ENCODE data around the gene MAP7D1. TPM values are rescaled to one million over a fixed set of nuclear protein-coding genes. Genes with fewer than 3 reads are reported as not detected.
"Not testable (repeated sequence)": the region's sequence is repeated elsewhere in the genome, so short reads cannot be mapped to it uniquely, and the experiment has no call there.

MAP7D1 gene
- total RNA-seq, 1 experiment from 2014 or later = 271 TPM

DNA sequence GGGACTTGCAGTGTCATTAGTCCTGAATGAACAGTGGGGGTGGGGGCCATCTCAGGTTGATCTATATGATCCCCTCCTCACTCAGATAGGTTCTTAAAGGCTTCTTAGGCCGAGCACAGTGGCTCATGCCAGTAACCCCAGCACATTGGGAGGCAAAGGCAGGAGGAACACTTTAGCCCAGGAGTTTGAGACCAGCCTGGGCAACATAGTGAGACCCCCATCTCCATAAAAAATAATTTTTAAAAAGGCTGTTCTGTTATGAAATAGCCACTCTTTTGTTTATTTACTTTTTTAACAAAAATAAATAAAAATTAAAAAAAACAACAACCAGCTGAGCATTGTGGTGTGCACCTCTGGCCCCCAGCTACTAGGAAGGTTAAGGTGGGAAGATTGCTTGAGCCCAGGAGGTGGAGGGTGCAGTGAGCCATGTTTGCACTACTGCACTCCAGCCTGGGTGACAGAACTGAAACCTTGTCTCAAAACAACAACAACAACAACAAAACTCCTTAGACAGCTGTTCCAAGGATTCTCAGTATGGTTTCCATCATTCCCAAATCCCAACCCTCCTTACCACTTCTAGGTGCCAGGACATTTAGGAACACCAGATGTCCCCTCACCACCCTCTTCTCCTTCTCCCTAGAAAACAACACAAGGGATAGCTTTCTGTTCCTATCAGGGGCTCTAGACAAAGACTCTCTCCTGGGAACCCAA, 4.7 kb upstream of the MAP7D1 start:
- DNase-seq (ENCODE audit: low read depth) = peak; percentile 38

DNA sequence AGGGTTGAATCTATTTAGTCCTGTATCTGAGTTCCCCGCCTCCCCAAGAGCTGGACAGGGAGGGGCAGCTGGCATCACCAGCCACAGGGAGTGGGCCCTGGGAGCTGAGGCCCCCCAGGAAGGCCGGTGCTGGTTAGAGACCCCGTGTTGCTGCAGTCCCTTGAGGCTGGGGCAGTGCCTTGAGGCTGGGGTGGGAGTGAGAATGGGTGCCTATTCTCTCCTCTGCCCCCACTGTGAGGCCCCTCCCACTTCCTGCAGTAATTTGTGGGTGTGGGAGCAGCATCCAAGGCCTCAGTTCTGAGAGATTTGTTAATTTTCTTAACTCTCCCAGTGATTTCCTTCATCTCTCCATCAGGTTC, 4.1 kb upstream of the MAP7D1 start:
- DNase-seq (ENCODE audit: low read depth) = no peak

DNA sequence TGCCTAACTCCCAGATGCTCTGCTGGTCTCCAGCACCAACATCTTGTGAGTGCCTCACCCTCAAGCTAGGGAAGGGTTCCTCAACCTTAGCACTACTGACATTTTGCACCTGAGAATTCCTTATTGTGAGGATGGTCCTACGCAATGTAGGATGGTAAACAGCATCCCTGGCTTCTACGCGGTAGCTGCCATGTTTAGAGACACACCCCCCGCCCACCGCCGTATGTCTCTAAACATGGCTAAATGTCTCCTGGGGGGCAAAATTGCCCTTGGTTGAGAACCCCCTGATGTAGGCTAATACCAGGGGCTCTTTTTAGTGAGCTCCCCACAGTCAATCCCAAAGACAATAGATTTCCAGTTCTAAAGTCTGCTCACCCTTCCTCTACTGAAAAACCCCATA, 2.5 kb upstream of the MAP7D1 start:
- DNase-seq (ENCODE audit: low read depth) = no peak

DNA sequence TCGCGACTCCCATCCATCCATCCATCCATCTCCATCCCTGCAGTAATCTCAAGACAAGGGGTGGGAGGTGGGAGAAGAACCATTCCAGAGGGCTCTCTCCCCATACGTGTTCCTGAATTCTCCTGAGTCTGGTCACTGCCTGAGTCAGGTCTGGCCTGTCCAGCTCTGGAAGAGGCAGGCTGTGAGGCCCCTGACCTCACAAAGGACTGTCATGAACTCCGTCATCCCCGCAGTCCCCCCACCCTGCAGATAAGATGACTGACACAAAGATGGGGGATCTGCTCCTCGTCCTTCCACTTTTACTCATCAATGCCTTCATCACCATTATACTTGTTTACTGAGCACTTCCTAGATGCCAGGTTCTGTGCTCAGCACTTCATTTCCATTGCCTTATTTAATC, 1.6 kb upstream of the MAP7D1 start:
- DNase-seq (ENCODE audit: low read depth) = no peak

DNA sequence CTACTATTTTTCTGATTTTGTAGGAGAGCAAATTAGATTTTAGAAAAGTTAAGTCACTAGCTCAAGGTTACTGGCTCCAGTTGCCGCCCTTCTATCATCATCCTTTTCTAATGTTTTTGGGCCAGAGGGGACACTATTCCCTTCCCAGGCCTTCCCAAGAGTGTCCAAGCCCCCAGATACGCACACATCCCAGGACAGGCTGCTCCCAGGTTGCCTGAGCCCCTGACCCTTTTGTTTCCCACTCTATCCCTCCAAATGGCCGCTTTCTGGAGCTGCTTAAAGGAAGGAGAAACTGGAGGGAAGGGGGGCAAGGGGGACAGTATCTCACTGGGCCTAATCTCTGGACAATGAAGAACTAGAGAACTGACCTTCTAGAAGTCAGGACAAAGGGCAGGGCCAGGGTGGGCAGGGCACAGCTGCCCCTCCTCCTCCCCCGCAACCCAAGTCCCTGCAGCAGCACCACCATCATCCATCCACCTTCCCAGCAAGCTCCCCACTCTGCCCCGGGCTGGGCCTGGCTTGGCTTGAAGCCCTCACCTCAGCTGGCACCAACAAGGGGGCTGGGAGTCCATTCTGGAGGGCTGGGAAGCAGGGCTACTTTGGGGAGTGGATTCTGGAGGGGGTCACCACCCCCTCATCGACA, 1.1 kb upstream of the MAP7D1 start:
- peak; percentile 30 for DNase-seq (ENCODE audit: low read depth)

DNA sequence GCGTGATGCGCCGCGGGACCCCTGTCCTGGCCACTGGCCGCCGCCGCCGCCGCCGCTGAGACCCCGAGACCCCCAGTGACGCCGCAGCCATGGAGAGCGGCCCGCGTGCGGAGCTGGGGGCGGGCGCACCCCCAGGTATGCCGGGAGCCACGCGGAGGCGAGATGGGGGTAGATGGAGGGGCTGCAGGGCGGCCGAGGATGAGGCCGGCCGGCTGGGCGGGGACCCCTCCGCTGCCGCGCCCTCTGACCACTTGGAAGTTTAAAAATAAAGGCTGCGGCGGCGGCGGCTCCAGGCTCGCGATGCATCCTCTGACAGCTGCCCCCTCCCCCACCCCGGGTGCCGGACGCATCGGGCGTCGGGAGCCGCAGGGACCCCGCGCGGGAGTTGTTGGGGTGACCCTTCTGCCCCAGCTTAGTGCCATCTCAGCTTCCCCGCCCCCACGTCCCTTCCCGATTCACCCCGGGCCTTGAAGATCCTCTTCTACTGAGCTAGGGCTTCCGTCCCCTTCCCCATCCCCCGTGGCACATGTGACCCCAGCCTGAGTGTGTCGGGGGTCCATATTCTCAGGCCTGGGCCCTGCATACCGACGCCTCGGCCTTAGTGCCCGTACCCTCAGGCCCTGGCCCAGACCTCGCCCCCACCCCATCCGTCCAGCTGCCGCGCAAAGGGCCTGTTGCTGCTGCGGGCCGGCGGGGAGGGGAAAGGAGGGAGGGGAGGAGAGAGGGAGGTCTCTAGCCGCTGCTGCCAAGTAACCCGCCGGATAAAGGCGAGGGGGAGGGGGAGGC, 562 bp downstream of the MAP7D1 start:
- peak; percentile 66 for DNase-seq (ENCODE audit: low read depth)

DNA sequence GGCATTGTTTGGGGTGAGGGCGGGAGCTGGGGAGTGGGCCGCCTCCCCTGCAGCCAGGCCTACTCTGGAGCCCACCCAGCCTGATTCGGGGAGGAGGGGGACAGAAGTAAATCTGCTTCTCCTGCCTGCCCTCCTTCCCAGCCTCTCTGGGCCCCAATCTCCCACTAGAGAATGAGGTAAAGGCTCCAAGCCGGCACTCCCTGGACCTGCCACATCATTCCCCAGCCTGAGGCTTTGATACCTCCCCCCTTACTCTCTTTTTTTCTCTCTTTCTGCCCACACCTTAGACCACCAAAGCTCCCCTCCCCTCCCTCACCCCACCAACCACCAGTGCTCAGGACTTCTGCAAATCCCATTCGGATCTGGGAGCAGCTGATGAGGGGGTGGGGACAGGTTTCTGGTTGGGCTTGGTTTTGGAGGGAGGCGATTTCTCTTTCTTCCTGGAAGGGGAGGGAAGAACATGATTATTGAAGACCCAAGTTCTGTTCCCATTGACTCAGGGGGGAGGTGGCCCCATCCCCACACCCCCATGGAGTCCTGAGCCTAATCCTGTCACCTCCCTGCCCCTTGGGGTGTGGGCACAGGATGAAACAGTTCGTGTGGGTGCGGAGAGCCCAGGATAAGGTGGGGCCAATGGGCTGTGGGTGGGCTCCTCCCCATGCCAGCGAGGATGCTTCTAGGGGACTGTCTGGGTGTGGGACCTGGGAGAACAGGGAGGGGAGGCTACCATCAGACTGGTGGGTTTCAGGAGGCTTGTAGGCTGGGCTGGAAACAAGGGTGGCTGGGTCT, 1.3 kb downstream of the MAP7D1 start:
- peak; percentile 56 for DNase-seq (ENCODE audit: low read depth)

DNA sequence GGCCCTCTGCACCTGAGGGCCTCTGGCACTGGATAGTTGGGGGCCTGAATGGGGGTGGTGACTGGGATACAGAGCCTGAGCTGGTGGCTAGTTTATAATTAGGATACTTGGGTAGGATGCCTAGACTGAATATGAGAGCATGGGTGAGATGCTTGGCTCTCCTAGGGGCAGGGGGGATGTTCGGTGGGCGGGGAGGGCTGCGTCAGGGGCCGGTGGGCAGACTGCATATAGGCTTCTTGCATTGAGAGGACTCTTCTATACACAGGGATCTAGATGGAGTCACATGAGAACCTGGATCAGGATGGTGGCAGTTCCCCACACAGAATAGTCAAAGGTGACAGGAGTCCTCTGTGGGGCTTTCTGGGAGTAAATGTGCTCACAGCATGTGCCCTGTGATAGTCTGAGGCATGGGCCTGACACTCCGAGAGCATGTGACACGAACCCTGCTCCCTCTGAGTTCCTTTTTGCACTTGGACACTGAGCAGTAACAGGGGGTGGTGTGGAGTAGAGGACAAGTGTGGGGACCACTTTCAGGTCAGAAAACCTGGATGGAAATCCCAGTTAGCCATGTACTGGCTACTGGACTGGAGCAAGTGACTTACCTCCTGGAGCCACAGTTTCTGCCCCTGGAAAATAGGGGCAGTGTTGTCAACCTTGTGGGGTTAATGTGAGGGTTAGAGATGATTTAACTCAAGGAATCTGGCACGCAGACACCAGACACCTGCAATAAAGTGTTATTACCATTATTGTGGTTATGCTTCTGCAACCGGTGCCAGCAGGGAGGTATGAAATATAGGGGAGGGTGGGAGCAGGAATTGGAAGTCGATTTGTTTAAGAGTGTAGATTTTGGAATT, 2.2 kb downstream of the MAP7D1 start:
- no peak for DNase-seq (ENCODE audit: low read depth)

DNA sequence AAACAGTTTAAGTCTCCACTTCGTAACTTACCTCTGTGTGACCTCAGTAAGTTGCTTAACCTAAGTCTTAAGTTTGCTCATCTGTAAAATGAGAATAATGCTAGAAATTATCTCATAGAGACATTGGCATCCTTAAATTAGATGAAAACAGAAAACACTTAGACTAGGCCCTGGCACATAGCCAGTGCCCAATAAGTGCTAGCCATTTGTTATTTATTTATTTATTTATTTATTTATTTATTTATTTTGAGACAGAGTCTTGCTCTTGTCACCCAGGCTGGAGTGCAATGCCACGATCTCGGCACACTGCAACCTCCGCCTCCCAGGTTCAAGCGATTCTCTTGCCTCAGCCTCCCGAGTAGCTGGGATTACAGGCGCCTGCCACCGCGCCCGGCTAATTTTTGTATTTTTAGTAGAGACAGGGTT, 2.9 kb downstream of the MAP7D1 start:
- DNase-seq (ENCODE audit: low read depth) = not testable (repeated sequence)

DNA sequence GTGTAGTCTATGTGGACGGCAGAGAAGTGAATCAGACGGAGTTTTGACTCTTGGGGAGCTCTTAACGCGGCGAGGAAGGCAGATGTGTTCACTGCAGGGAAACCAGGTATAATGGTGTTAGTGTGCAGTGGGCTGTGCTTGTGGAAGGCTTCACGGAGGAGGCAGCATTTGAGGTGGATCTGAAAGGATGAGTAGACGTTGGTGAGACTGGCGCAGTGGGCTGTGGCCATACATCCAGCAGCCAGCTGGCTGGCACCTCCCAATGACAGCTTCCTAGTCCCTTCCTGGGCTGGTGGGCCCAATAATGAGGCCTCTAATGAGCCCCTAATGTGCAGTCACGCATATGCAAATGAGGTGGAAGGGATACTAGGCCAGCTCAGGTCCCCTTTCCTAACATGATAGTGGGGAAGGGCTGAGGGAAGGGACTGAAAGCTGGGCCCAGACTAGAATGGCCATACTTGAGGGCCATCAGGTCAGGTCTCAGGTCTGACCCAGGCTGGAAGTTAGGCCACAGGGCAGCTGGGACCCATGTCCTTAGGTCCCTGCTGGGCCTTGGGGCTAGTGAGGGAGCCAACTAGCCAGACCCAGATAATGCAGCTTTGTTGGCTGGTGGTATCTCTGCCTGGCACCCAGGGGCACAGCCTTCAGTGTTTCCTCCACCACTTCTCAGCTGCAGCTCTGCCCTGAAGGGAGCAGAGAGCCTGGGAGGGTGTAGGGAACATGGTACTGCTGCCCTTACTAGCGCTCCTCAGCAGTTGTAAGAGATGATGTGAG, 3.8 kb downstream of the MAP7D1 start:
- DNase-seq (ENCODE audit: low read depth) = no peak

DNA sequence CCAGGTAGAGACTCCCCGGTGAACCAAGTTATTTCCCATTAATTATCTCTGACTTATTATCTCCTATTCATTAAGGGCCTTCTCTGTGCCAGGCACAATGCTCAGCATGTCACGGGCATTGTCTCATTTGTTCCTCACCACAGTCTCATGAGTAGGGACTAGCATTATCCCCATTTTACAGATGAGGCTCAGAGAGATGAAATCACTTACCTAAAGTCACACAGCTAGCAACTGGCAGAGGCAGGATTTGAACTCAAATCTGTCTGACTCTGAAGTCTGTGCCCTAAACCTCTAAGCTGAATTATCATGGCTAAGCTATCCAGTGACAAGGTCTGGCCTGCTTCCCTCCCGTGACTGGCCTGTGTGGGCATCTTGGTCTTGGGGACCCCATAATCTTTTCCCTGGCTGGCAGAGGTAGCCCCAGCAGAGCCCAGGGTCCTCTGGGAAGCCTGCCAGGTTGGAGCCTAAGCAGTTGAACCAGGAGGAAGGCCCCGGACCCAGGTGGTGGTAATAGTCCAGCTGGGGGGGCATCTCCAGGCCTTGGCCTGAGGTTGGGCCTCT, 4.5 kb downstream of the MAP7D1 start:
- DNase-seq (ENCODE audit: low read depth) = peak; percentile 22

DNA sequence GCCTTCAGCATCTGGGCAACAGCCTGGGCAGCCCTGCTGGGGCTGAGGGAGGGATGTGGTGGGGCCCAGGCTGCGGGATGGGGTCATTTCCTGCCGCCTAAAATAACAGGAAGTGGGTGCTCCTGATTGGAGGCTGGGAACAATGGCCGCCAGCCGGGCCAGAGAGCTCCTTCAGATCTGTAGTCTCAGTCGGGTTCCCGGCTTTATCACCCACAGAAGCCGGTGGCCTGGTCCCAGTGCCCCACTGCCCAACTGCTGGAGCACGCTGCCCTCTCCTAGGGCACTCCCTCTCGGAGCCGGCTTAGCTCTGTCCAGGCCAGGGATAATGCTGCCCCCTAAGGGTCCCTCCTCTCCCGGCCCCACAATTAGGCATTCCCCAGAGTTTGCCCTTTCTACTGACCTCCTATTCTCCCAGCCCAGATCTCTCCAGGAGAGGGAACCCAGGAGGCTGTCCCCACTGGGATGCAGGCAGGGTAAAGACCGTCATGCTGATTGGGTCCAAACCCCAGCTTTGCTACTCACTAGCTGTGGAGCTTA, 5.1 kb downstream of the MAP7D1 start:
- DNase-seq (ENCODE audit: low read depth) = peak; percentile 73

DNA sequence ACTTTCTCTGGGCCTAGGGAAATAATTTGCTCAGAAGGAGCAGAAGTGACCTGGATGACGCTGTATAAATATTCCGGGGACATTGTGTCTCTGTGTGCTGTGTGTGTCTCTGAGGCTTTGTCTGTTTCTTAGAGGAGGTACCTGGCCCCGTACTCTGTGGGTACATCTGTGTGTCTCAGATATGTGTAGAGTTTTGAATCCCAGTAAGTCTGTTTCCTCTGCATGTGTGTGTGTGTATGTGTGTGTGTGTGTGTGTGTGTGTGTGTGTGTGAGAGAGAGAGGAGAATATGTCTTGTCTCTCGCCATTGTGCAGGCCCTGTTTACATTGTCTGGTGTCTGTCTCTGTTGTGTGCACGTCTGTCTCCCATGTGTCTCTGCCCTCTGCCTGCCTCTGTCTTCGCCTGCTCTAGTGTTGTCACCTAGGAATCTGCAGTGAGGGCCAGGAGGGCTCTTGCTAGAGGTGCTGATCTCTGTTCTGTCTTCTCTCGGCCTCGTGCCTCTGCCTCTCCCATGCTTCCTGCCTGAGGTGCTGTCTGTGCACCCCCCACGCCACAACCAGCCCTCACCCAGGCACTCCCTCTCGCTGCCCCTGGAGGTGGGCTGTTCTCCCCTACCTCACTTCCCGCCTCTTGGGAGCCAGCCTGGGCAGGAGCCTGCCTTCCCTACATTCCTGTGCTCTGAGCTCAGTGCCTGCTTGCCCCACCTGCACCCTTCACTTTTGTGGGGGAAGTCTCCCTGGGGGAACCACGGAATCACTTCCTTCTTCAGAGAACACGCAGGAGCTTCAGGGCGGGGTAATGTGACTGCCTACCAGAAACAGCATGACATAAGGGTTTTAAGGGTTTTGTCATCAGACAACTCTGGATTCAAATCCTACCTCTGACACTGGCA, 5.9 kb downstream of the MAP7D1 start:
- DNase-seq (ENCODE audit: low read depth) = no peak

DNA sequence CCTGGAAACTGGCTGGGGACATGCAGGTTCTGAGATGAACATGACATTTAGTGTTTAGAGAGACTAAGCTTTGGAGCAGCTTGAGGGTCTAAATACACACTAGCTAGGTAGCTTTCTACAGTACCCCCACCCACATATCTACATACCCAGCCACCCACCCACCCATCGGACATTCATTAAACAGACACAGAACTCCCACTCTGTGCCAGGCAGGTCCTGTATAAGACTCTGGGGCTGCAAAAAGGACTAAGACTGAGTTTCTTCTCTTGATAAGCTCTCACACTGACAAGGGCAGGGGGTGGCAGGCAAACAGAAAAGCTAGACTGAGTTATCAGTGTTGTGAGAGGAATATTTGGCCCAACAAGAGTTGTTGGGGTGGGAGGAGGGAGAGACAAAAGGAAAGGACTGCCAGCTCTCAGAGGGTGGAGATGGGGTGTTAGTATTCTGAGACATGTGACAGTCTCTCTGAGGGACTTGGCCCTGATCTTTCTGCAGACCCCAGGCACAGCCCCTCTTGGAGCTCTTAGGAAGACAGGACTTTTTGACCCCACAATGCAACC, 6.8 kb downstream of the MAP7D1 start:
- DNase-seq (ENCODE audit: low read depth) = no peak

DNA sequence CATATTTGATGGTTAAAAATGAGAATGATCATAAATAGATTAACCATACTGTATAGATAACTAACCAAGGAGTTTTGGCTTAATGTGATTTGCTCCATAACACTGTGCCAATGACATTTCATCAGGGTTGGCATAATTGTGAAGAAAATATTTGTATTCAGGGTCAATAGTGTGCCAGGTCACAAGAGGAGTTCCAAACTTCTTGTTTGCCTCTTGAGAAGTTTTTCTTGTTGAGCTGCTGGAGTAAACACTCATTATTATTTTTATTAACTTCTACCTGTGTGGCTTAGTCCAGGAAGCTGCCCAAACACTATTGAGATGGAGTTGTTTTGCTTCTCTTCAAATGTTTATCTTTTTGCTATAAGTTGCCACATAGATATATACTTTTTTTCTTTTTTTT, 7.5 kb downstream of the MAP7D1 start:
- no peak for DNase-seq (ENCODE audit: low read depth)

DNA sequence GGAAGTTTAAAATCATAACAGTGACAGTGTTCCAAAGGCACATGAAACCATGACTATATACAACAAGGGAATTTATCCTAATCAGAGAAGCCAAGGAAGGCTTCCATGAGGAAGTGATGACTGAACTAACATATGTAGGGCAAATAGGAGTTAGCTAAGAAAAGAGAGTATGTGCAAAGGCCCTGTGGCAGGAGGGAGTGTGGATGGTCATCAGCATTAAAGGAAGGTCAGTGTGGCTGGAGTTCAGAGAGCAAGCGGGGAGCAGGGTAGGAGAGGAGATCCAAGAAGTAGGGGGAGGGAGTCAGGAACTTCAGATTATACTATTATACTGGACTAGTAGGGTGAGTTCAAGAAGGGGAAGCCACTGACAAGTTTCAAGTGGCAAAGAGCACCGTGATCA, 8.4 kb downstream of the MAP7D1 start:
- no peak for DNase-seq (ENCODE audit: low read depth)

DNA sequence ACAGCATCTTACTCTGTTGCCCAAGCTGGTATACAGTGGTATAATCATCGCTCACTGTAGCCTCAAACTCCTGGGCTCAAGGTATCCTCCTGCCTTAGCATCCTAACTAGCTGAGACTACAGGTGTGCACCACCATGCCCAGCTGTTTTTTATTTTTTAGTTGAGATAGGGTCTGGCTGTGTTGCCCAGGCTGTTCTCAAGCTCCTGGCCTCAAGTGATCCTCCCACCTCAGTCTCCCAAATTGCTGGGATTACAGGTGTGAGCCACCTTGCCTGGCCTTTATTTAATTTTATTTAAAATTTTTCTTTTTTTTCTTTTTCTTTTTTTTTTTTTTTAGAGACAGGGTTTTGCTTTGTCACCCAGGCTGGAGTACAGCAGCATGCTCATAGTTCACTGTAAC, 9.2 kb downstream of the MAP7D1 start:
- DNase-seq (ENCODE audit: low read depth) = no peak

DNA sequence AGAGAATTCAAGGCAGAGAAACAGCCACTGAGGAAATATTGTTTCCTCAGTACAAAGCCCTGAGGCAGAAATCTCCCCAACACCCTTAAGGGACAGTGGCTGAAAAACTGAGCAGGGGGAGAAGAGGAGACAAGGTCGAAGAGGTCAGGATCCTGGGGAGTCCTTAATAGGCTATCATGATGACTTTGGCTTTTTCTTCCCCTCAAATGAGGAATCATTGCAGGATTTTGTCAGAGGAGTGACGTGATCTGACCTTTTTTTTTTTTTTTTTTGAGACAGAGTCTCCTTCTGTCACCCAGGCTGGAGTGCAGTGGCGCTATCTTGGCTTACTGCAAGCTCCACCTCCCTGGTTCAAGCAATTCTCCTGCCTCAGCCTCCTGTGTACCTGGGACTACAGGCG, 10.2 kb downstream of the MAP7D1 start:
- DNase-seq (ENCODE audit: low read depth) = no peak
